NCI-H187 (cell line): Measurements from ENCODE around the gene CTNNA2.

Source experiments
- DNase-seq, 2 experiments: peaks; one replicate each; lab custom pipeline; 2025; lab: John Stamatoyannopoulos, UW

Gene CTNNA2

GRCh38 chr2:80403081-80403480 lies 890.2 kb downstream of the CTNNA2 start:
- no peak for DNase-seq

DNA sequence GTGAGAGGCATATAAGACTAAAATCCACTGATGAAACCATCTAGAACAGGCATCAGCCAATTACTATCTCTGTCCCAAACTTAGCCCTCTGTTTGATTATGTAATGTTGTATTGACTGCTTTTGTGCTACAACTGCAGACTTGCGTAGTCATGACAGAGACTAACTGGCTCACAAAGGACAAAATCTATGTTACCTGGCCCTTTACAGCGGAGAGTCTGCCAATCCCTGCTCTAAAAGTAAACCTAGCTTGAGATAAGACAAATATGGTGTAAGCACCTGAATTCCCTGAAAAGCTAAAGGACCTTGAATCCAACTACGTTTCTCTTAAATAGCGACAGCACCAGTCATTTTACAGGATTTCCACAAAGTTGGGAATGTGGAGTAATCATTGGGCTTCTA lies 894.5 kb downstream of the CTNNA2 start:
- no peak for DNase-seq

GRCh38 chr2:80410346-80410745 lies 897.5 kb downstream of the CTNNA2 start:
- DNase-seq, result no peak

- DNase-seq, result no peak
Measured at GRCh38 chr2:80413136-80413535, 900.3 kb downstream of the CTNNA2 start.

- no peak for DNase-seq
Measured at GRCh38 chr2:80417737-80418136, 904.9 kb downstream of the CTNNA2 start.

- no peak for DNase-seq
Measured at GRCh38 chr2:80420530-80421208, 907.8 kb downstream of the CTNNA2 start.

DNA sequence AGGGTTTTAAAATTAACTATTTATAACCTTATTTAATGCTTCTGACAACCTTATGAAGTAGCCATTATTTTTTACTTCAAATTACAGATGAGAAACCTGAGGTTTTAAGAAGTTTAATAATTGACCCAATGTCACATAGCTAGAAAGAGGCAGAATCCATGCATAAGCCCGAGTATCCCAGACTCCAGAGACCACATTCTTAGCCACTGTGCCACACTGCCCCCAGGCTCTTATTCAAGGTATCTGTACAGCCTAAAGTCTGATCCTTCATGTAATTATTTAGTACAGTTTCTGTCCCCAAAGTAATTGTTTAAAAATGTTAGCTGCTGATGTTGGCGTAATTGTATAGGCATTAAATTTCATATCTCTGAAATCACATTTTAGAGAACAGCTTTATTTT lies 916.4 kb downstream of the CTNNA2 start:
- no peak for DNase-seq

- DNase-seq, result no peak
Measured at GRCh38 chr2:80437959-80438358, 925.1 kb downstream of the CTNNA2 start.

- no peak for DNase-seq
Measured at GRCh38 chr2:80438686-80439085, 925.8 kb downstream of the CTNNA2 start.

GRCh38 chr2:80454628-80455027 lies 941.8 kb downstream of the CTNNA2 start:
- DNase-seq, result no peak

DNA sequence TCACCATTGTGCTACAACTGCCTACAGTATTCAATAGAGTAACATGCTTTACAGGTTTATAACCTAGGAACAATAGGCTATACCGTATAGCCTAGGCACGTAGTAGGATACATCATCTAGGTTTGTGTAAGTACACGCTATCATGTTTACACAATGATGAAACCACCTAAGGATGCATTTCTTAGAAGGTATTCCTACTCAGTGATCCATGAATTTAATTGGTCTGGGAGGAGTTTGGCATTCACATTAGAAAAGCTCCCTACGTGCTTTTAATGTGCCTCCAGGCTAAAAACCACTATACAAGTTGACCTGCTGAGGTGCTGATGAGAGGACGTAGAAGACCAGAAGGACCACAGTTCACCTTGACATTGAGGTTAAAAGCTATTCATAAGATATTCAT lies 946.2 kb downstream of the CTNNA2 start:
- DNase-seq, result no peak

DNA sequence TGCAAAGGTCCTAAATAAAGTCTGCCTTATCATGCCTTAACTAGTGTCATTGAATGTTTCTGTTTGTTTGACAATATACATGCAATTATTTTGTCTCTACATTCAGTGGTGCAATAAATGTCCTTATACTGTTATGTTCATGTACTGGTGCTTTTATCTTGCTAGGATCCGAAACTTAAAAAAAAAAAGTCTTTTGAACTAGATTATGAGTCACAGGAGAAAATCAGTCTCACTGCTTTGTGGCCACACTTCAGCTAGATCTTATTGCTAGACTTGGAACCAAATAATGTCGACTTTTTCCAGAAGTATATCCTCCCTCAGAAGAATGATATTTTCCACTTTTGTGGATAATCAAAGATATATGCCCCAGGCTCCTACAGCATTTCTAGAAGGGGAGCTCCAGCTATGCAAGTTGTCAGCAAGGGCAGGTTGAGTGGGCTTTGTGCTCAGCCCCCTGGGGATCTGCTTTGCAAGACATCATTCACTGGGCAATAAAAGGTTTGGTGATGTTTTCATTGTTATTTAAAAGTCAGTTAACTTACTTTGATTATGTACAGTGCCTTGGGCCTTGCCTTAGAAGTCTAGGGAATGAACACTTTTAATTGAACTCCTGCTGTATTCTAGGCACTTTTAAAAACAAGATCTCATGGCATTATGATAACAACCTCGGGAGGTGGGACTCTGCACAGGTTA lies 948.8 kb downstream of the CTNNA2 start:
- no peak for DNase-seq

DNA sequence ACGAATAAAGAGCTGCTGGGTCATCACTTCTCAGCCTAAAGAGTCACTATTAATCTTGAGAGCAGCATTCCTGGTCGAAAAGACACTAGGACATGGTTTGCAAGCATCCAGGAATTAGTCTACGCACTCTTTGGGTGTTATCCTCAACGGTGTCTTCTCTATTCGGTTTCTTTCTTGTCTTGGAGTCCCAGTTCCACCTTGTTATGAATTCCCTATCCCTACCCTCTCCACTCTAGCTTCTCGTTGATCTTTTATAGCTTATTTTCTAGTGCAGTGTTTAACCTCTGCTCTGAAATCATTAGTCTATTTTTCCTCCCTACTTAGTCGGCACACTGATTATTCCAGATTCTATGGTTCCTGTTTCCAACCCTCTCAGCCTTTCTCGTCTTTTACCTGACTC lies 949.8 kb downstream of the CTNNA2 start:
- DNase-seq, result no peak

GRCh38 chr2:80464275-80464674 lies 951.4 kb downstream of the CTNNA2 start:
- DNase-seq, result no peak

GRCh38 chr2:80467262-80467811 lies 954.5 kb downstream of the CTNNA2 start:
- no peak for DNase-seq

GRCh38 chr2:80469428-80469827 lies 956.6 kb downstream of the CTNNA2 start:
- DNase-seq, result no peak

- no peak for DNase-seq
Measured at GRCh38 chr2:80473069-80473468, 960.2 kb downstream of the CTNNA2 start.

- no peak for DNase-seq
Measured at GRCh38 chr2:80473796-80474195, 960.9 kb downstream of the CTNNA2 start.

GRCh38 chr2:80475970-80476369 lies 963.1 kb downstream of the CTNNA2 start:
- DNase-seq, result no peak

- no peak for DNase-seq
Measured at GRCh38 chr2:80476535-80477117, 963.8 kb downstream of the CTNNA2 start.

- DNase-seq, result no peak
Measured at GRCh38 chr2:80482276-80482675, 969.4 kb downstream of the CTNNA2 start.

- DNase-seq, result no peak
Measured at GRCh38 chr2:80489717-80490116, 976.9 kb downstream of the CTNNA2 start.

DNA sequence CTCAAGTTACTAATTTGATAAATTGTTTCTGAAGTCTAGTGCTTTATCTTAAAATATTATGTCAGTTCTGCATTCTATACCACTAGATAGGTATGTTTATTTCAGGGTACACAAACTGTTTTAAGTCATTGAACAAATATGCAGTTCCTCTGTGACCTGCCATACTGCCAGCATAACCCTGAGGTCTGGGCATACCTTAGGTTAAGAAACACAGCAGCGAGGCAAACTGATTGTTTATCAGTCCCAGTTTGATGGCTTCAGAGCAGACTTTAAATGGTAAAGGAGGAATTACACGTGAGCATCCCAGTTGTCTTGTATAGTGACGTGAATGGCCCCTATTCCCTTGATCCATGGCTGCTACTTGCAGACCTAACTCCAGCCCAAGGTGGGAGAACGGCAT lies 978.1 kb downstream of the CTNNA2 start:
- DNase-seq, result no peak
